K562 (cell line): Measurements from ENCODE around the gene CPED1. TPM values are rescaled to one million over a fixed set of nuclear protein-coding genes. Genes with fewer than 3 reads are reported as not detected.
A peak's percentile ranks its signal among the peaks of the same experiment; 100 is the strongest.

ENCODE experiments used
- FOXJ2 ChIP-seq: fragments of 200-800 bp; sonication (Bioruptor generic); IDR thresholded peaks from 2 replicates; pipeline ENCODE4 v1.6.1; 2016; ENCODE audit warnings: missing genetic modification characterization, missing compliant biosample characterization
- HDAC1 ChIP-seq, 2 experiments: fragments of 450-650 bp; IDR thresholded peaks; 2 replicates each; pipeline ENCODE4 v1.6.1; 2016 to 2017; ENCODE audit warnings: inconsistent platforms in 1 of 2, mild to moderate bottlenecking in 1 of 2, moderate library complexity in 1 of 2
- MBD2 ChIP-seq: sonication (generic); IDR thresholded peaks from 2 replicates; pipeline ENCODE4 v1.6.1; 2016; ENCODE audit warnings: low read depth, borderline replicate concordance
- polyA plus RNA-seq, 8 experiments: library from polyadenylated mRNA; depleted of rRNA in 4 of 8; stranded (reverse) in 5 of 8; unstranded in 3 of 8; fragments of >200 nt; fragmentation: Nextera tagmentation in 2 of 8; fragmentation: Illumina TruSeq in 1 of 8; extraction: Ambion mirVana in 2 of 8; extraction: Trizol in 1 of 8; gene quantifications; 2 replicates each; pipeline versions ENCODE4 v1.2.1 to v1.2.3, GENCODE V29; 2011 to 2014; ENCODE audit warnings: inconsistent platforms in 1 of 8, missing spikeins in 1 of 8
- total RNA-seq, 7 experiments: library from RNA; depleted of rRNA in 6 of 7; stranded (reverse); fragments of >200 nt in 6 of 7; fragmentation: Illumina TruSeq in 2 of 7; extraction: Trizol in 2 of 7; gene quantifications; 2 replicates each; pipeline versions ENCODE4 v1.2.1 to v1.2.3, GENCODE V29; 2011 to 2021; ENCODE audit warnings: low replicate concordance in 1 of 7
- TF ChIP-seq, protein P1 (sequence below): fragments of 250-450 bp; sonication (Bioruptor Pico); IDR thresholded peaks from 2 replicates; pipeline ENCODE4 v1.5.0; 2021; ENCODE audit warnings: mild to moderate bottlenecking, moderate library complexity
- TF ChIP-seq, protein P2 (sequence below), 2 experiments: fragments of 450-650 bp; conservative IDR thresholded peaks; 2 replicates each; pipeline ENCODE4 v1.6.1; 2017; ENCODE audit warnings: mild to moderate bottlenecking in 2 of 2, moderate library complexity in 2 of 2
- TF ChIP-seq, protein P3 (sequence below): fragments of 450-650 bp; IDR thresholded peaks from 2 replicates; pipeline ENCODE4 v1.6.1; 2017; ENCODE audit warnings: antibody characterized with exemption, mild to moderate bottlenecking
- TF ChIP-seq, protein P4 (sequence below): fragments of 450-650 bp; formaldehyde crosslinking; IDR thresholded peaks from 2 replicates; pipeline ENCODE4 v1.4.0; 2022; ENCODE audit warnings: mild to moderate bottlenecking, moderate library complexity
- TF ChIP-seq, protein P5 (sequence below): fragments of 450-650 bp; formaldehyde crosslinking; IDR thresholded peaks from 2 replicates; pipeline ENCODE4 v1.4.0; 2020; ENCODE audit warnings: mild to moderate bottlenecking, moderate library complexity
- TF ChIP-seq, protein P6 (sequence below): fragments of 250-450 bp; sonication (Bioruptor Pico); IDR thresholded peaks from 2 replicates; pipeline ENCODE4 v1.5.0; 2021
- TF ChIP-seq, protein P7 (sequence below): fragments of 250-450 bp; sonication (Bioruptor Pico); IDR thresholded peaks from 2 replicates; pipeline ENCODE4 v1.5.0; 2020; ENCODE audit warnings: mild to moderate bottlenecking, borderline replicate concordance

CPED1 gene
- total and polyA plus RNA-seq, 9 of the 15 experiments (the other 6 are each of a cell fraction or from before 2014, with no cell fraction given), result 195 to 393 (median 290) TPM

DNA sequence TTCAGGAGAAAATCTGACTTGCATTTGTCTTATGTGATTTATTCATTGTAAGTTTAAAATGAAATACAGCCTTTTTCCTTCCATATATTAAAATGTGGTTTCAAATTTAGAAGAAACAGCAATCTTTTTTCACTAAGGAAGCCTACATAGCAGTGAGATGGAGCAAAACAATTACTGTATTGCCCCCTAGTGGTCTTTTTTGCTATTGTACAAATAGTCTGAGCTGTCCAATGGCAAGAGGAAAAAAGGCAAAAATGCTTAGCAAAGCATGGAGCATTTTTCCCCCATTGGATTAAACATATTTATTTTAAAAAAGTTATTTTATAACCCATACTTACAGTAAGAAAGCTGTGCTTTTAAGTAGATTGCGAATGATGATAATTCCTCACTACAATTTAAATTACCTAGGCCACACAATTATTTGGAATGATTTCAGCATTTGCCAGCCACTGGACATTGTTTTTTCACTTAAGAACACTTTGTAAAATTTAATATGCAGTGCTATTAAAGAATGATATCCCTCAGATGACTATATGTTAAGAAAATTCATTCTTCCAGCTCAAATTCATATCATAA is 119.5 kb downstream of the CPED1 start (continued):
- TF ChIP-seq, protein P1, sequence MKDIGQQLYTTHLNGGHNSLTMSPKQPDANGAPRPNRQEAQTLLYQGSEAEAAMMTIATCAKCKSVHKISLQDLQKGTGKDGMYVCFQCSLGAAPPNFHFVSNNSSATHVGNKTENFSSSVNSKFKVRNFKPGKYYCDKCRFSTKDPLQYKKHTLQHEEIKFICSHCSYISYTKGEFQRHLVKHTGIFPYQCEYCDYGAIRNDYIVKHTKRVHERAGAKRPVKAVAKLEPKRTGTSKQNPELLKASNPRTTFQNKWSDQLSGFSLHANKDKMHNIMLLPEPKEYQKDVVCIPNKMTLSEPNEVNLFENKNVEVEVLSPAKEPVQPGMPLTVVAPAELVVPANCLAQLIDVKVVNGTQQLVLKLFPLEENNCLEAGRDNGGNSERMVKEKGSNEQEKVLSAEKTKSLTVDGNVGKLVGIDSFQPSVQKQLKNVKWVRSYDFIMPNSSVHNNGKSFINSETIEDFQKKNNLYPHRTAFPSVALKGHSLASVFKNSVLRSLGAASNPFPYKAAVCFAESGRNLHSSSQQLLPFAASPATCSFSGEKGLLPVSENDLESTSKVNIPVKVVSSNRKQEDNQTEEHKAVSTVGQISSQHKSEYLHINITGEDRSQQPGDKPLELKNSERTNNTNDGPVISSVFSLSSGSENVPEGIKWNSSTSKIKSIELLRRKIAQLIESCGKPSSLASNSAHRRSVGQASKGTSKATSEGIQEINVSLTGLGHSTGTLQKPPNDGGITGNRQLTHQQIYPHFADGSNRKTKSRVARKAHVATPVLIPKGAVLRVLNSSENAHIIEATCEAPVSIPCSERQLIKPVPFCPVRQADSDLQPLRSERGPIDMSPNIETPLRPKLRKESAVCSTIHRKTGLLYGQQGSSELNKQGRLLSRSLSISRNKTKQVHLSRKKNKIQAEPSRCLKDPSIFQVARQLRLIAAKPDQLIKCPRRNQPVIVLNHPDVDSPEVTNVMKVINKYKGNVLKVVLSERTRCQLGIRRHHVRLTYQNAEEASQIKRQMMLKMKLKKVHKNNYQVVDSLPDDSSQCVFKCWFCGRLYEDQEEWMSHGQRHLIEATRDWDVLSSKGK (CRISPR knock-in tag), result no peak
- no peak for TF ChIP-seq FOXJ2
- TF ChIP-seq HDAC1 (IDR thresholded peaks at IDR 0.05), result no peak
- TF ChIP-seq, protein P2, sequence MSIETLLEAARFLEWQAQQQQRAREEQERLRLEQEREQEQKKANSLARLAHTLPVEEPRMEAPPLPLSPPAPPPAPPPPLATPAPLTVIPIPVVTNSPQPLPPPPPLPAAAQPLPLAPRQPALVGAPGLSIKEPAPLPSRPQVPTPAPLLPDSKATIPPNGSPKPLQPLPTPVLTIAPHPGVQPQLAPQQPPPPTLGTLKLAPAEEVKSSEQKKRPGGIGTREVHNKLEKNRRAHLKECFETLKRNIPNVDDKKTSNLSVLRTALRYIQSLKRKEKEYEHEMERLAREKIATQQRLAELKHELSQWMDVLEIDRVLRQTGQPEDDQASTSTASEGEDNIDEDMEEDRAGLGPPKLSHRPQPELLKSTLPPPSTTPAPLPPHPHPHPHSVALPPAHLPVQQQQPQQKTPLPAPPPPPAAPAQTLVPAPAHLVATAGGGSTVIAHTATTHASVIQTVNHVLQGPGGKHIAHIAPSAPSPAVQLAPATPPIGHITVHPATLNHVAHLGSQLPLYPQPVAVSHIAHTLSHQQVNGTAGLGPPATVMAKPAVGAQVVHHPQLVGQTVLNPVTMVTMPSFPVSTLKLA (conservative IDR thresholded peaks at IDR 0.05), result no peak; a peak in 3 of 4 replicates
- TF ChIP-seq, protein P3, sequence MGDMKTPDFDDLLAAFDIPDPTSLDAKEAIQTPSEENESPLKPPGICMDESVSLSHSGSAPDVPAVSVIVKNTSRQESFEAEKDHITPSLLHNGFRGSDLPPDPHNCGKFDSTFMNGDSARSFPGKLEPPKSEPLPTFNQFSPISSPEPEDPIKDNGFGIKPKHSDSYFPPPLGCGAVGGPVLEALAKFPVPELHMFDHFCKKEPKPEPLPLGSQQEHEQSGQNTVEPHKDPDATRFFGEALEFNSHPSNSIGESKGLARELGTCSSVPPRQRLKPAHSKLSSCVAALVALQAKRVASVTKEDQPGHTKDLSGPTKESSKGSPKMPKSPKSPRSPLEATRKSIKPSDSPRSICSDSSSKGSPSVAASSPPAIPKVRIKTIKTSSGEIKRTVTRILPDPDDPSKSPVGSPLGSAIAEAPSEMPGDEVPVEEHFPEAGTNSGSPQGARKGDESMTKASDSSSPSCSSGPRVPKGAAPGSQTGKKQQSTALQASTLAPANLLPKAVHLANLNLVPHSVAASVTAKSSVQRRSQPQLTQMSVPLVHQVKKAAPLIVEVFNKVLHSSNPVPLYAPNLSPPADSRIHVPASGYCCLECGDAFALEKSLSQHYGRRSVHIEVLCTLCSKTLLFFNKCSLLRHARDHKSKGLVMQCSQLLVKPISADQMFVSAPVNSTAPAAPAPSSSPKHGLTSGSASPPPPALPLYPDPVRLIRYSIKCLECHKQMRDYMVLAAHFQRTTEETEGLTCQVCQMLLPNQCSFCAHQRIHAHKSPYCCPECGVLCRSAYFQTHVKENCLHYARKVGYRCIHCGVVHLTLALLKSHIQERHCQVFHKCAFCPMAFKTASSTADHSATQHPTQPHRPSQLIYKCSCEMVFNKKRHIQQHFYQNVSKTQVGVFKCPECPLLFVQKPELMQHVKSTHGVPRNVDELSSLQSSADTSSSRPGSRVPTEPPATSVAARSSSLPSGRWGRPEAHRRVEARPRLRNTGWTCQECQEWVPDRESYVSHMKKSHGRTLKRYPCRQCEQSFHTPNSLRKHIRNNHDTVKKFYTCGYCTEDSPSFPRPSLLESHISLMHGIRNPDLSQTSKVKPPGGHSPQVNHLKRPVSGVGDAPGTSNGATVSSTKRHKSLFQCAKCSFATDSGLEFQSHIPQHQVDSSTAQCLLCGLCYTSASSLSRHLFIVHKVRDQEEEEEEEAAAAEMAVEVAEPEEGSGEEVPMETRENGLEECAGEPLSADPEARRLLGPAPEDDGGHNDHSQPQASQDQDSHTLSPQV, result 0 out of 2 replicates have a peak, but pooled peaks have one; percentile 32
- TF ChIP-seq, protein P4, sequence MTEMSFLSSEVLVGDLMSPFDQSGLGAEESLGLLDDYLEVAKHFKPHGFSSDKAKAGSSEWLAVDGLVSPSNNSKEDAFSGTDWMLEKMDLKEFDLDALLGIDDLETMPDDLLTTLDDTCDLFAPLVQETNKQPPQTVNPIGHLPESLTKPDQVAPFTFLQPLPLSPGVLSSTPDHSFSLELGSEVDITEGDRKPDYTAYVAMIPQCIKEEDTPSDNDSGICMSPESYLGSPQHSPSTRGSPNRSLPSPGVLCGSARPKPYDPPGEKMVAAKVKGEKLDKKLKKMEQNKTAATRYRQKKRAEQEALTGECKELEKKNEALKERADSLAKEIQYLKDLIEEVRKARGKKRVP (CRISPR knock-in tag), result no peak
- TF ChIP-seq, protein P5, sequence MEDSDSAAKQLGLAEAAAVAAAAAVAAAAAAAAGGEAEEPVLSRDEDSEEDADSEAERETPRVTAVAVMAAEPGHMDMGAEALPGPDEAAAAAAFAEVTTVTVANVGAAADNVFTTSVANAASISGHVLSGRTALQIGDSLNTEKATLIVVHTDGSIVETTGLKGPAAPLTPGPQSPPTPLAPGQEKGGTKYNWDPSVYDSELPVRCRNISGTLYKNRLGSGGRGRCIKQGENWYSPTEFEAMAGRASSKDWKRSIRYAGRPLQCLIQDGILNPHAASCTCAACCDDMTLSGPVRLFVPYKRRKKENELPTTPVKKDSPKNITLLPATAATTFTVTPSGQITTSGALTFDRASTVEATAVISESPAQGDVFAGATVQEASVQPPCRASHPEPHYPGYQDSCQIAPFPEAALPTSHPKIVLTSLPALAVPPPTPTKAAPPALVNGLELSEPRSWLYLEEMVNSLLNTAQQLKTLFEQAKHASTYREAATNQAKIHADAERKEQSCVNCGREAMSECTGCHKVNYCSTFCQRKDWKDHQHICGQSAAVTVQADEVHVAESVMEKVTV, result peak; percentile 56; the same call in 1 of the 2 replicates
- TF ChIP-seq, protein P6, sequence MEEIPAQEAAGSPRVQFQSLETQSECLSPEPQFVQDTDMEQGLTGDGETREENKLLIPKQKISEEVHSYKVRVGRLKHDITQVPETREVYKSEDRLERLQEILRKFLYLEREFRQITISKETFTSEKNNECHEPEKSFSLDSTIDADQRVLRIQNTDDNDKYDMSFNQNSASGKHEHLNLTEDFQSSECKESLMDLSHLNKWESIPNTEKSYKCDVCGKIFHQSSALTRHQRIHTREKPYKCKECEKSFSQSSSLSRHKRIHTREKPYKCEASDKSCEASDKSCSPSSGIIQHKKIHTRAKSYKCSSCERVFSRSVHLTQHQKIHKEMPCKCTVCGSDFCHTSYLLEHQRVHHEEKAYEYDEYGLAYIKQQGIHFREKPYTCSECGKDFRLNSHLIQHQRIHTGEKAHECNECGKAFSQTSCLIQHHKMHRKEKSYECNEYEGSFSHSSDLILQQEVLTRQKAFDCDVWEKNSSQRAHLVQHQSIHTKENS, result no peak
- no peak for TF ChIP-seq MBD2
- TF ChIP-seq, protein P7, sequence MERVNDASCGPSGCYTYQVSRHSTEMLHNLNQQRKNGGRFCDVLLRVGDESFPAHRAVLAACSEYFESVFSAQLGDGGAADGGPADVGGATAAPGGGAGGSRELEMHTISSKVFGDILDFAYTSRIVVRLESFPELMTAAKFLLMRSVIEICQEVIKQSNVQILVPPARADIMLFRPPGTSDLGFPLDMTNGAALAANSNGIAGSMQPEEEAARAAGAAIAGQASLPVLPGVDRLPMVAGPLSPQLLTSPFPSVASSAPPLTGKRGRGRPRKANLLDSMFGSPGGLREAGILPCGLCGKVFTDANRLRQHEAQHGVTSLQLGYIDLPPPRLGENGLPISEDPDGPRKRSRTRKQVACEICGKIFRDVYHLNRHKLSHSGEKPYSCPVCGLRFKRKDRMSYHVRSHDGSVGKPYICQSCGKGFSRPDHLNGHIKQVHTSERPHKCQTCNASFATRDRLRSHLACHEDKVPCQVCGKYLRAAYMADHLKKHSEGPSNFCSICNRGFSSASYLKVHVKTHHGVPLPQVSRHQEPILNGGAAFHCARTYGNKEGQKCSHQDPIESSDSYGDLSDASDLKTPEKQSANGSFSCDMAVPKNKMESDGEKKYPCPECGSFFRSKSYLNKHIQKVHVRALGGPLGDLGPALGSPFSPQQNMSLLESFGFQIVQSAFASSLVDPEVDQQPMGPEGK (CRISPR knock-in tag), result no peak
